A673 (cell line): ENCODE results near the gene NUP107. TPM values are rescaled to one million over a fixed set of nuclear protein-coding genes. Genes with fewer than 3 reads are reported as not detected.

Source experiments
- BruUV-seq: library from RNA; stranded (reverse); fragments of 400-500 nt; replicated peaks from 2 replicates; lab custom pipeline; 2021; lab: Mats Ljungman, UMichigan
- CTCF ChIA-PET: fragments of 300-600 bp; sonication (Branson Sonifier 250); formaldehyde crosslinking; loops from one replicate; lab custom pipeline; 2022; ENCODE audit warnings: antibody characterized with exemption; lab: Charles Lee
- POLR2A ChIA-PET: fragments of 300-600 bp; sonication (Branson Sonifier 250); formaldehyde crosslinking; loops from one replicate; lab custom pipeline; 2022; ENCODE audit warnings: antibody characterized with exemption; ENCODE audit not compliant: low non-redundant PET; lab: Charles Lee
- DNase-seq: peaks from one replicate; pipeline ENCODE4 v3.0.0-alpha.2; 2015; ENCODE audit warnings: low spot score
- H3K27ac ChIP-seq: fragments of 200-600 bp; sonication (generic); 2 replicates; pipeline ENCODE4 v1.5.1; 2016; ENCODE audit warnings: mixed run types, low read depth, mild to moderate bottlenecking, mixed read lengths, antibody characterized with exemption, low read length; ENCODE audit not compliant: poor library complexity, severe bottlenecking
- H3K27me3 ChIP-seq: fragments of 200-600 bp; sonication (generic); replicated peaks from 2 replicates; pipeline ENCODE4 v1.6.1; 2017; ENCODE audit warnings: mixed run types, low read depth, mild to moderate bottlenecking, mixed read lengths, antibody characterized with exemption, low read length; ENCODE audit not compliant: insufficient read depth, poor library complexity
- H3K36me3 ChIP-seq: fragments of 200-600 bp; sonication (generic); 2 replicates; pipeline ENCODE4 v1.6.1; 2016; ENCODE audit warnings: mixed run types, mild to moderate bottlenecking, mixed read lengths, antibody characterized with exemption, low read length; ENCODE audit not compliant: insufficient read depth, poor library complexity, severe bottlenecking
- H3K4me1 ChIP-seq: fragments of 200-600 bp; sonication (generic); 2 replicates; pipeline ENCODE4 v1.6.1; 2017; ENCODE audit warnings: mixed run types, mild to moderate bottlenecking, mixed read lengths, antibody characterized with exemption, low read length; ENCODE audit not compliant: insufficient read depth, poor library complexity, severe bottlenecking
- H3K4me3 ChIP-seq: fragments of 200-600 bp; sonication (generic); 2 replicates; pipeline ENCODE4 v1.5.1; 2016; ENCODE audit warnings: low read depth, mixed run types, mild to moderate bottlenecking, mixed read lengths, low read length; ENCODE audit not compliant: poor library complexity, severe bottlenecking
- H3K9me3 ChIP-seq: fragments of 200-600 bp; sonication (generic); 2 replicates; pipeline ENCODE4 v1.6.1; 2016; ENCODE audit warnings: mixed run types, low read depth, mild to moderate bottlenecking, mixed read lengths, antibody characterized with exemption, low read length; ENCODE audit not compliant: poor library complexity, severe bottlenecking
- CTCF ChIP-seq: fragments of 300-800, 200-600 bp; sonication (generic); conservative IDR thresholded peaks from 2 replicates; pipeline ENCODE4 v1.5.1; 2017; ENCODE audit warnings: low read depth, mild to moderate bottlenecking, antibody characterized with exemption, low read length, moderate library complexity, mixed read lengths
- EZH2 ChIP-seq: fragments of 200-600 bp; sonication (generic); IDR thresholded peaks from 2 replicates; pipeline ENCODE4 v1.6.1; 2017; ENCODE audit warnings: borderline replicate concordance, low read depth, mild to moderate bottlenecking, mixed read lengths, antibody characterized with exemption, low read length; ENCODE audit not compliant: poor library complexity, severe bottlenecking
- intact Hi-C: fragments of 100-400 bp; cut with micrococcal nuclease; formaldehyde crosslinking; loops from one replicate; pipeline ENCODE4 v1.10.0; 2022; ENCODE audit not compliant: unreplicated experiment
- total RNA-seq: library from RNA; stranded (reverse); gene quantifications from 2 replicates; pipeline ENCODE4 v1.2.3, GENCODE V29; 2021

Gene NUP107
- total RNA-seq, 1 experiment from 2014 or later, result 127 TPM

GRCh38 chr12:68794653-68795251, 108.0 kb downstream of the NUP107 start:
- POLR2A ChIA-PET, result no interaction called here
- DNase-seq, result no peak
- Histone ChIP-seq H3K4me1 (no peaks in the 10 kb centered on the region), H3K27ac (no peak overlapping the region), H3K27me3 (no peaks in the 10 kb centered on the region), H3K9me3 (no peaks in the 10 kb centered on the region), H3K4me3 (no peak overlapping the region), H3K36me3 (no peaks in the 10 kb centered on the region)
- CTCF ChIA-PET, result no interaction called here
- BruUV-seq, result no TSS peak
- TF ChIP-seq EZH2 (no peak), CTCF (no peak)
- intact Hi-C loops, result no loop called here

Other genes with a start within 250 kb of the NUP107 start
- 134 and 148 TPM in 2 replicates for gene RAP1B, start 76.1 kb upstream of the NUP107 start, total RNA-seq
- 10.1 and 17.8 TPM in 2 replicates for gene SLC35E3, start 59.2 kb downstream of the NUP107 start, total RNA-seq
- 132 and 149 TPM in 2 replicates for gene MDM2, start 121.2 kb downstream of the NUP107 start, total RNA-seq
- 0.81 and 0.84 TPM in 2 replicates for gene CPM, start 246.2 kb downstream of the NUP107 start, total RNA-seq